Activated CD8-positive, alpha-beta T cell treated with anti-CD3 and anti-CD28 coated beads, Interleukin-2, amount 10 ng/mL, durations not matched to agents 7 days and 5 days (primary cell): ENCODE measurements around the gene SLC25A13. TPM values are rescaled to one million over a fixed set of nuclear protein-coding genes. Genes with fewer than 3 reads are reported as not detected.

Experiments
- ATAC-seq: fragments of 150-1000 bp; cut with Tn5 transposase; one replicate; pipeline ENCODE4 v1.10.0; 2021; ENCODE audit warnings: moderate library complexity
- CTCF ChIA-PET: fragments of 350-600 bp; sonication (Branson Sonifier 250); formaldehyde crosslinking; loops from one replicate; lab custom pipeline; 2021; ENCODE audit warnings: antibody characterized with exemption; lab: Charles Lee
- POLR2A ChIA-PET: fragments of 350-600 bp; sonication (Branson Sonifier 250); formaldehyde crosslinking; loops from one replicate; lab custom pipeline; 2021; ENCODE audit warnings: antibody characterized with exemption; lab: Charles Lee
- DNase-seq: peaks from one replicate; pipeline ENCODE4 v3.0.0-alpha.2; 2020
- H3K27ac Mint-ChIP-seq: one replicate; pipeline ENCODE4 v1.8.0; 2021; ENCODE audit warnings: mild to moderate bottlenecking, mixed read lengths
- H3K27me3 Mint-ChIP-seq: one replicate; pipeline ENCODE4 v1.8.0; 2021; ENCODE audit warnings: low read depth, mixed read lengths
- H3K36me3 Mint-ChIP-seq: one replicate; pipeline ENCODE4 v1.8.0; 2021; ENCODE audit warnings: low read depth, mixed read lengths
- H3K4me1 Mint-ChIP-seq: one replicate; pipeline ENCODE4 v1.8.0; 2021; ENCODE audit warnings: low read depth, mixed read lengths
- H3K4me3 Mint-ChIP-seq: one replicate; pipeline ENCODE4 v1.8.0; 2021; ENCODE audit warnings: mild to moderate bottlenecking, mixed read lengths
- H3K9me3 Mint-ChIP-seq: one replicate; pipeline ENCODE4 v1.8.0; 2022; ENCODE audit warnings: mixed read lengths; ENCODE audit not compliant: insufficient read depth
- total RNA-seq, 2 experiments: library from RNA; stranded (reverse); gene quantifications; one replicate each; pipeline ENCODE4 v1.2.3, GENCODE V29; 2021

SLC25A13 gene
- total RNA-seq, 2 experiments from 2014 or later = 8.9 to 12.0 TPM

DNA sequence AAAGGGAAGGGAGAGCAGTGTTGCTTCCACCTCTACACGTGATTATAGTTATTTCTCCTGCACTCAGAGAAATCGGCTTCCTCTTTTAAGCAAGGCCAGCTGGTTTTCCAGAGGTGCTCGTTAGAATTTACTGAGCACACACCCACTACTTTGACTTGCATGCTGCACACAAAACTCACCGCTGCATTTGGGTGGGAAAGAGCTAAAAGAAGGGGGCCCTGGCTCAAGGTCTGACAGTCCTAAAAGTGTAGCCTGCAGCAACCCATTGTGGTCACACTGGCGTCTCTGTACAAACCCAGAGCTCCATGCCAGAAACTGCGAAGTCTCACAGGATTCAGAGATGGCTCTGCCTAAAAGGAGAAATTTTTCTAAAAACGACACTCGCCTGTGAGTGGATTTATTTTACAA is 133.7 kb downstream of the SLC25A13 start:
- ATAC-seq (no peak), DNase-seq (no peak)
- no peak overlapping the region for H3K27ac Mint-ChIP-seq
- CTCF ChIA-PET = no interaction called here
- peaks cover 22% of the 10 kb centered on the region for H3K36me3 Mint-ChIP-seq
- POLR2A ChIA-PET = no interaction called here
- no peaks in the 10 kb centered on the region for H3K9me3 Mint-ChIP-seq
- no peak overlapping the region for H3K4me3 Mint-ChIP-seq
- no peaks in the 10 kb centered on the region for H3K4me1 Mint-ChIP-seq
- no peaks in the 10 kb centered on the region for H3K27me3 Mint-ChIP-seq

DNA sequence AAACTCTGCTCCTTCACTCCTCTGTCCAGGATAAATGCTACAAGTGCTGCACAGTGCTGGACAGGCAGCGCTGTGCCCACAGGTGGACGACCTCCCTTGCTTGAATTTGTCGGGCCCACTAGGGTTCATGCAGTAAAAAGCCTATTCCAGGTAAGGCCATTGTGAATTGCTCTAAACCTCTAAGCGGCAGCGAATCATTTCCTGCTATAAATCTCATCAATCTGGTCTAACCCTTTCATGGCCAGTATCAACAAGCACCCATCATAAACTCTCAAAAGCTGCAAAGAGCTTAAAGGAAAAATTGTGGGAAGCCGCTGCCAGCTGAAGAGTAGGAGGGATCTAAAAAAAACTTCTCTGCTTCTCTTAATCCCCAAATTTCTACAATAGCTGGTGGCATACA is 134.2 kb downstream of the SLC25A13 start:
- POLR2A ChIA-PET = no interaction called here
- CTCF ChIA-PET = no interaction called here
- DNase-seq (no peak), ATAC-seq (no peak)
- Mint-ChIP-seq H3K4me3 (no peak overlapping the region), H3K27me3 (no peaks in the 10 kb centered on the region), H3K36me3 (peaks cover 21% of the 10 kb centered on the region), H3K9me3 (no peaks in the 10 kb centered on the region), H3K27ac (no peak overlapping the region), H3K4me1 (no peaks in the 10 kb centered on the region)

DNA sequence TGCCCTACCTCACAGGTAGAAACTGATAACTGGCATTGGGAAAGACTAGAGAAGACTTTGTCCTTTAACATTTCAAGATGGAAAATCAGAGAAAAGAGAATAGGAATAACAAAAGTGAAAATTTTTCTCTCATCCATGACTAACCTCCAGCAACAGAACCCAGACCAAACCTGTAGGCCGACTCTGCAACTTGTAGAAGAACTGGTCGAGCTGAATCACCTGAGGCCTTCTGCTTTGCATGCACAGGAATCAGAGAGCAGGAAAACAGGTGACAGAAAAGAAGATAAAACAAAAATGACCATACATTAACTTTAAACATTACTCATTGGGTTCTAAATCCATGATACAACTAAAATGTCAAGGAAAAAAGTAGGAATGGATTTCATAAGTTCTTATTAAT is 137.1 kb downstream of the SLC25A13 start:
- Mint-ChIP-seq H3K4me1 (no peaks in the 10 kb centered on the region), H3K9me3 (no peaks in the 10 kb centered on the region), H3K27ac (no peak overlapping the region), H3K27me3 (no peaks in the 10 kb centered on the region), H3K4me3 (no peak overlapping the region), H3K36me3 (peaks cover 13% of the 10 kb centered on the region)
- ATAC-seq (no peak), DNase-seq (no peak)
- CTCF ChIA-PET = no interaction called here
- POLR2A ChIA-PET = no interaction called here

DNA sequence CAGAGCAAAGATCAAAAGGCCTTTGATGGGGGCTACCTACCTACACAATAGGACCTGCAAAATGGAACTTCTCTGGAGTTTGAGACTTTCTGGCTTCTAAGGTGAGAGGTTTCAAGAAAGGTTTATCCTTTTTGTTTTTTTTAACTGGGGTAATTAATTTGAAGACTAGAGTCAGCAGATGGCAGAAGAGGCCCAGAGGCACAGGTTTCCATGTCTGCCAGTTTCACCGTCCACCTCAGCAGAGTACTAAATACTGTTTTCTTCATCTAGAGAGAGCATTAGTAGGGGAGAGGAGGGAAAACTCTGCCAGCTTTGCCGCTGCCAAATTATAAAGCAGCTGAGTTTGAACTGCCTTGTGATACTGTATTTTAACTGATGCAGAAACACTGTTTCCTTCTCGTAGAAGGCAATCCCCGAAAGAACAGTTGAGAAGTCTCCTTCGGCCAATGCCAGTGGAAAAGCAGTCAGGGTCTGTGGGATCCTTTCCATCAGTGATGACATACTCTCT is 138.7 kb downstream of the SLC25A13 start:
- Mint-ChIP-seq H3K4me3 (no peak overlapping the region), H3K27me3 (no peaks in the 10 kb centered on the region), H3K4me1 (no peaks in the 10 kb centered on the region), H3K36me3 (peaks cover 9% of the 10 kb centered on the region), H3K9me3 (no peaks in the 10 kb centered on the region), H3K27ac (no peak overlapping the region)
- CTCF ChIA-PET = no interaction called here
- POLR2A ChIA-PET = no interaction called here
- DNase-seq (no peak), ATAC-seq (no peak)

DNA sequence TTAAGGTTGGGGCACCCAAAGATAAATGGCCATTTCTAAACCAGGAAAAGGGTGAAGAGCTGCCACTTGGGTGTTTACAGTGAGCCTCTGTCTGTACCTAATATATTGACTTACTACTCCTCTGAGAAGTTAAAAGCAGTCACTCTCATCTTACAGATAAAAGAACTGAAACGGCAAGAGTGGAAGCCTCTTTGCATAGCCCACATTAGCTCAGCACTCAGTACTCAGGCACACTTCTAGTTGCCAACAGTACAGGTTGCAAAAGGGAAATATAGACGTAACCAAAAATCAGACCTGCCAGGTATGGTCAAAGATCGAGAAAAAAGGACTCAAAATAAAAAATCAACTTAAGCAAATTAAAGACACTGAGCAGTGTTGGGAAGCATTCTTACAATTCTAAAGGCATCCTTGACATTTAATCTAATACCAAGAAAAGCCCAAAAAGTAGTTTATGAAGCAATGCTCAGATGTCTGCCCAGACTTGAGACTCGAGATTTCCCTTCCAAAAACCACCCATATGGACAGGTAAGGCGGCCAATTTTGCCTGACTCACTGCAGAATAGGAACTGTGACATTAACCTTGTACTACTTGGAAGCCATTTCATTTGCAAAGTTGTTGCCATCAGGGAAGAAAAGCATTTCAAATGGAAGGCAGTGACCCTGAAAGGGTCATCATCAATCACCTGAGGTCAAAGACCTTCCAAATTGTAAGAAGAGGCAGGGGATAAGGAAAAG is 139.3 kb downstream of the SLC25A13 start:
- CTCF ChIA-PET = no interaction called here
- POLR2A ChIA-PET = no interaction called here
- no peak overlapping the region for H3K27ac Mint-ChIP-seq

DNA sequence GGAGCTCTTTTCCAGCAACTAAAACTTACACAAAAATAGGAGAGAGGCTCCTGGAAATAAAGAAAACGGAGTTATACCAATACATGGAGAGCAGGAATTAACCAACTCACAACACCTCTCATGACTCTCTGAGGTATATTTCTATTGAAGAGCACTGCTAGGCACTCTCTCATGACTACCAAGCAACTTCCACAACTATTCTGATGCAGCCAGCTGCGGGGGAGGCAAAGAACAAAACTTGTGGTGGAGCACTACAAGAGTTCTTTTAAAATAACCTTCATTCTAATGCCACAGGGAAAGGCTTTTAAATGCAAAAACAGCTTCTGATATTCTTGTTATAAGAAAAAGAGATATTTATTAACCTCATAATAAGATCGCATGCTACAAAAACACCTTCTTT is 140.7 kb downstream of the SLC25A13 start:
- ChIA-PET CTCF (no interaction called here), POLR2A (no interaction called here)
- no peak for DNase-seq
- Mint-ChIP-seq H3K9me3 (no peaks in the 10 kb centered on the region), H3K27ac (no peak overlapping the region), H3K4me3 (no peak overlapping the region), H3K27me3 (no peaks in the 10 kb centered on the region), H3K36me3 (peaks cover 9% of the 10 kb centered on the region), H3K4me1 (no peaks in the 10 kb centered on the region)
- no peak for ATAC-seq

More for the DNA sequence above, 139.3 kb downstream of the SLC25A13 start:
- H3K9me3 Mint-ChIP-seq = no peaks in the 10 kb centered on the region
- H3K4me3 Mint-ChIP-seq = no peak overlapping the region
- H3K27me3 Mint-ChIP-seq = no peaks in the 10 kb centered on the region
- no peak for DNase-seq
- ATAC-seq = no peak
- H3K4me1 Mint-ChIP-seq = no peaks in the 10 kb centered on the region
- H3K36me3 Mint-ChIP-seq = peaks cover 9% of the 10 kb centered on the region

DNA sequence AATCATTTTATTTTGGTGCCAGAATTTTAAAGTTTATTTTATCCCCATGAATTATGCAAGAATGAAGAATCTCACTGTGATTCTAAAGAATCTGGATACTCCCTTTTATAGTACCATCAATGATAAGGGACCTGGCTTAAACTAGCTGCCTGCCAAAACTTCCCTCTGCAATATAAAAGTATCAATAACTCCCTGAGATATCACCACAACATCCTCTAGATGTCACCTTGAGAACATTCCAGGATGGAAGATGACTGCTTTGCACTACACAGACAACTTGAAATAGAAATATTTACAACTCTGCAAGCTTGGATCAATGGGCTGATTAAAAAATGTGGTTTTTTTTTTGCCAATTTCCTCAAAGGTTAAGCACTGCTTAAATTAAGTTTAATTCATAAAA is 142.1 kb downstream of the SLC25A13 start:
- Mint-ChIP-seq H3K4me1 (no peaks in the 10 kb centered on the region), H3K9me3 (no peaks in the 10 kb centered on the region), H3K36me3 (peaks cover 8% of the 10 kb centered on the region), H3K4me3 (no peak overlapping the region), H3K27ac (no peak overlapping the region), H3K27me3 (no peaks in the 10 kb centered on the region)
- POLR2A ChIA-PET = no interaction called here
- ATAC-seq (no peak), DNase-seq (no peak)
- CTCF ChIA-PET = no interaction called here

DNA sequence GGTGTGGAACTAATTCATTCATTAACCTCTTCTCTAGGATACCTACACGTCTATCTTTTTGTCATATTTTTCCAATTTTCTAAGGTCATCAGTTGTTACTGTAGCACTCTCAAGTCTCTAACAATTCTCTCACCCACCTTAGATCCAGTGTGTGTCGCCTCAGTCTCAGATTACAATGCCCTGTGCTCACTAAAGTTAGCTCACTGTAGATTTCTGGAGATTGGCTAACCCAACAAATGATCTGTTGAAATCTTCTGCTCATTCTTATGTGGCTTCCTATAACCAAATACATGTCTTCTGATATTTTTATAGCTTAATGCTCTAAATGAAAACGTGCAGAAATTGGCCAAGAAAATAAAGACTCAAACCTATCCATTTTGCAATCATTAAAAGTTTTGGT is 142.6 kb downstream of the SLC25A13 start:
- CTCF ChIA-PET = interaction anchor here (1.1 kb wide), 1 partner anchor 17 kb away, joined by 3 read pairs; no protein-coding TSS in a partner anchor
- ATAC-seq (no peak), DNase-seq (no peak)
- Mint-ChIP-seq H3K27me3 (no peaks in the 10 kb centered on the region), H3K4me1 (no peaks in the 10 kb centered on the region), H3K27ac (no peak overlapping the region), H3K4me3 (no peak overlapping the region), H3K9me3 (no peaks in the 10 kb centered on the region), H3K36me3 (peaks cover 5% of the 10 kb centered on the region)
- POLR2A ChIA-PET = no interaction called here

DNA sequence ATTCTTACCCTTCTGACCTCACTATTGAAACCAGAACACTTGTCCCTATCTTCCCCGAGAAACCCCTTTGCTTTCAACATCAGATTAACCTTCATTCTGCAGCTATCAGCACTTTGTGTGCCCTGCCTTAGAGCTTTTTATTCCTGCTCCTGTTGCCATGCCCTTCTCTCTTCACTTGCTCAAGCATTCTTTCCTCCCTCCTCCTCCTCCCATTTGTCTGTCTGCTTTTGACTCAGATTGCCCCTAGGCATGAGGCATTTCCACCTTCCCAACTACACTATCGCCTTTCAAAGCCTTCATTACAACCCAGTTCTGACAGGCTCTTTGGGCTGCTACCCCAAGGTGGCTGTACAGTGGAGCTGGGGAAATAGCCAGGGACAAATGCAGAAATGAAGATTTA is 143.3 kb downstream of the SLC25A13 start:
- H3K4me3 Mint-ChIP-seq = no peak overlapping the region
- POLR2A ChIA-PET = no interaction called here
- H3K4me1 Mint-ChIP-seq = no peaks in the 10 kb centered on the region
- H3K9me3 Mint-ChIP-seq = no peaks in the 10 kb centered on the region
- no peak for DNase-seq
- ATAC-seq = no peak
- peaks cover 4% of the 10 kb centered on the region for H3K36me3 Mint-ChIP-seq
- no peaks in the 10 kb centered on the region for H3K27me3 Mint-ChIP-seq
- CTCF ChIA-PET = interaction anchor here (1.1 kb wide), 1 partner anchor 18 kb away, joined by 3 read pairs; no protein-coding TSS in a partner anchor
- H3K27ac Mint-ChIP-seq = no peak overlapping the region

DNA sequence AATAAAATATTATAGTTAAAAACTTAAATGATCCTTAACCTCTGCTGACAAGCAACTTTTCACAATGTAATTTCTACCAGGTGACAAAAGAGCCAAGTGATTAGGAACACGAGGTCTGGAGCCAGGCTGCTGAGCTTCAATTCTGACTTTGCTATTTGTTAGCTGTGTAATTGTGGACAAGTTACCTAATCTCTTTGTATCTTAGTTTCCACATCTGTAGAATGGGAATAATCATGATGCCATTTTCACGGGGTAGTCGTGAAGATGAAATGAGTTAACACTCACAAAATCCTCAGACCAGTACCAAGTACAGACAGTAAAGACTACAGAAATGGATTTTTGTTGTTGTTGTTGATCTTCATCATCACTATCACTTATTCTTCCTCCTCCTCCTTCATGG is 144.5 kb downstream of the SLC25A13 start:
- CTCF ChIA-PET = no interaction called here
- POLR2A ChIA-PET = no interaction called here
- H3K36me3 Mint-ChIP-seq = peaks cover 2% of the 10 kb centered on the region

DNA sequence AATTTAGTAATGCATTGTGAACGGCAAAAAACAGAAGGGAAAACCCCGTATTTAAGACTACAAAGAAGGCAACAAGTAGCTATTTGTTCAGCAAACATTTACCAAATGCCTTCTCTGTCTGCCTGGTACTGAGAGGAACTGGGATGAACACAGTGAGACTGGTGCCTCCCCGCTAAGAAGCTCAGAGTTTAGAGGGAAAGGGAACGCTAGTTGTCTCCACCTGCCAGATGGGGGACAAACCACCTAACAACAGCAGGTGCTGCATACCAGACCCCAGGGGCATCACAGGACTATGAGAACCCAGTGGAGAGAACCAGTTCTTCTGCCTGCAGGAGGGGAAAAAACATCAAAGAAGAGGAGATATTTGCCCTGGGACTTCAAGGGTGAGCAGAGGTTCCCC is 147.1 kb downstream of the SLC25A13 start:
- POLR2A ChIA-PET = interaction anchor here (0.6 kb wide), 1 partner anchor 227 kb away, joined by 3 read pairs; no protein-coding TSS in a partner anchor
- Mint-ChIP-seq H3K4me3 (no peak overlapping the region), H3K4me1 (no peaks in the 10 kb centered on the region), H3K27ac (no peak overlapping the region), H3K36me3 (peaks cover under 1% of the 10 kb centered on the region), H3K27me3 (no peaks in the 10 kb centered on the region), H3K9me3 (no peaks in the 10 kb centered on the region)
- CTCF ChIA-PET = no interaction called here
- DNase-seq (no peak), ATAC-seq (no peak)

More for the DNA sequence above, 144.5 kb downstream of the SLC25A13 start:
- H3K27me3 Mint-ChIP-seq = no peaks in the 10 kb centered on the region
- DNase-seq = no peak
- H3K4me1 Mint-ChIP-seq = no peaks in the 10 kb centered on the region
- no peak overlapping the region for H3K4me3 Mint-ChIP-seq
- ATAC-seq = no peak
- no peaks in the 10 kb centered on the region for H3K9me3 Mint-ChIP-seq
- no peak overlapping the region for H3K27ac Mint-ChIP-seq

DNA sequence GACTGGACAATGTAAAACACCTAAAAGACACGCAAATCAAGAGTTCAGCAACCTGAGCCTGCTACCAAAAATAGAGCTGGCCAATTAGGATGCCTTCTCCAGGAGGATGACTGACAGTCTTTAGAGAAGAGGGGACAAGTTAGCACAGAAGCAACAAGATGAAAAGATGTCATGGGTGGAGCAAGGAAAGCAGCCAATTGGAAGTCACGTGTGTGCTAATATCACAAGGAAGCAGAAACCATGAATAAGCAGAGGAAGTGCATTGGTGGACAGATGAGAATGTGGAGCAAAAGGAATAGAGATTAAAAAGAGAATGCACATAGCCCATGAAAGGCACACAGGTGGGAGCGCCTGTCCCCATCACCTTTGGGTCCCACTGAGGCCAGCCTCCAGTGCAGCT is 148.1 kb downstream of the SLC25A13 start:
- no peak overlapping the region for H3K27ac Mint-ChIP-seq
- H3K36me3 Mint-ChIP-seq = peaks cover 2% of the 10 kb centered on the region
- POLR2A ChIA-PET = no interaction called here
- DNase-seq = no peak
- no peaks in the 10 kb centered on the region for H3K27me3 Mint-ChIP-seq
- ATAC-seq = no peak
- H3K9me3 Mint-ChIP-seq = no peaks in the 10 kb centered on the region
- no peaks in the 10 kb centered on the region for H3K4me1 Mint-ChIP-seq
- CTCF ChIA-PET = no interaction called here
- H3K4me3 Mint-ChIP-seq = no peak overlapping the region
